ENCODE results near the gene HIPK2.
"Not testable (repeated sequence)": the region's sequence is repeated elsewhere in the genome, so short reads cannot be mapped to it uniquely, and the experiment has no call there.

HIPK2 gene

DNA sequence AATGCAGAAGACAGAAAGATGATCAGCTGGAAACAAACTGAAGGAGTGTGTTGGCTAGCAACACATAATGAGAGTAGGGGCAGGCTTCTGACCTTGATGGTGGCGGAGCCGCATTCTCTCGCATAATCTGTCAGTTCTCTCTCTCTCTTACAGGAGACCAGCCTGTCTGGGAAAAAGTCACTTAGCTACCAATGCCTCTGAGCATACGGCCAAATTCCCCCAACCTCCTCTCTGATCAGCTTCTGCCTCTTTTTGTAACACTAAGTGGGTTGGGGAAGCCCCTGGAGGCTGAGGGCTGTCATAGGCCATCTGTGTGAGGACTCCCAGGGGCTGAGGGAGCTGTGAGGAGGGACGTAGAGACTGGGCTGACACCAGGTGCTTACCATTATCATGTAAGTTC lies 104.6 kb downstream of the HIPK2 start:
- DNase-seq (ENCODE audit: low read depth in 2 of 2): peak in 1 of 2 experiments; percentile 22

DNA sequence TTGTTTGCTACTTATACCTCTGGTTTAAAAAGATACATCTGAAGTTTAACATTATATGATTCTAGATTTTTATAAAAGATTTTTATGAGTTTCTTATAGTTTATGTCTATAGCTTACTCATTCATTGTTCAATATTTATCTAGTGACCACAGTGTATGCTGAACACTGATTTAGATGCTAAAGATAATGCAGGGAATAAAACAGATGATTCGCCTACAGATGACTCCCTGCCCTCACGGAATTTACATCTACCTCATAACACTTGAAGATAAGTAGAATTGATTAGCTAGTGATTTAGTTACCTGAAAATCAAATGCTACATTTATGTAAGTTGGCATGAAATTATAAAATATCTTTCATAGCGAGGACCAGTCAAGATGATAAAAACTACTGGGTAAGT lies 105.8 kb downstream of the HIPK2 start:
- DNase-seq (ENCODE audit: low read depth in 2 of 2): no peak

DNA sequence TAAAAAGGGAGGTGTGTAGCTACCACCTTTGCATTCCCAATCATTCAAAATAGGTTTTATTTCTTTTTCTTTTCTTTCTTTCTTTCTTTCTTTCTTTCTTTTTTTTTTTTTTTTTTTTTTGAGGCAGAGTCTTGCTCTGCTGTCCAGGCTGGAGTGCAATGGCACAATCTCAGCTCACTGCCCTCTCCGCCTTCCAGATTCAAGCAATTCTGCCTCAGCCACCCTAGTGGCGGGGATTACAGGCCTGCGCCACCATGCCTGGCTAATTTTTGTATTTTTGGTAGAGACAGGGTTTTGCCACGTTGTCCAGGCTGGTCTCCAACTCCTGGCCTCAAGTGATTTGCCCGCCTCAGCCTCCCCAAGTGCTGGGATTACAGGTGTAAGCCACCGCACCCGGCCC lies 107.1 kb downstream of the HIPK2 start:
- DNase-seq (ENCODE audit: low read depth in 2 of 2): not testable (repeated sequence)

DNA sequence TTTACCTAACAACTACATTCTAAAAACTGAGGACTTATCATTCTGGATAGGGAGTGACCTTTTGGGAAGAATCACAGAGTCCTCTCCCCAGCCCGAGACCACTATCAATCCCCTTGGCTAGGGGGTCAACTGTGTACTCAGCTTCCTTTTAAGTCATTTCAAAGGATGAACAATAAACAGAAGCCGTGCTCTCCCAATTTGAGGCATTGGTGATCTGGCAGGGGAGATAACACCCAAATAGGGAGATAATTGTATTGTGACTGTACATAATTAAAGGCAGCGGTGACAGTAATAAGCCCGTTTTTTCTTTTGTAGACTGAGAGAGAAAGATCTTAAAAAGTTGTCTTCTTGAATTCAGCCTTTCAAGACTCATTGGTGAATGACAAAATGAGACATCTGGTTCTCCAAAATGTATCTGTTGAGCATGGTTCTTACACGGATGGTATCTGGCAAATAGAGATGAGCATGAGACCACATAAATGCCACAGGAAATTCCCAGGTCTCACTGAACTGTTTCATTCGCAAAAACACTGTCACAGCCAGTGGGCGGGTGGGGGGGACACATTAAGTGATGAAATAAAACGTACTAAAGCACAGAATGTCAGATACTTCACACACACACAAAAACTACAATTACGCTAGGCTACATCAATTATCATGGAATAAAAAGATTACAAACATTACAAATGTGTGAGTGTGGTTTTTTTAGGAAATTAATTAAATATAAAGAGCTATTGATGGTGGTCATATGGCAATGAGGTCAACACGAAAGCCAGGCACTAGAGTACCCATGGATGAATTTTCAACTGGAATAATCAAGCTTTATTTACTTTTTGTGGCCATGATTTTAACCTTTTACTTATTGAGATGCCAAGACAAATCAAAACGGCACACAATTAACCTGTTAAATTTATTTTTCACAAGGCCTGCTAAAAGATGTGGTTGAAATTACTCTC lies 108.4 kb downstream of the HIPK2 start:
- DNase-seq (ENCODE audit: low read depth in 2 of 2): no peak

DNA sequence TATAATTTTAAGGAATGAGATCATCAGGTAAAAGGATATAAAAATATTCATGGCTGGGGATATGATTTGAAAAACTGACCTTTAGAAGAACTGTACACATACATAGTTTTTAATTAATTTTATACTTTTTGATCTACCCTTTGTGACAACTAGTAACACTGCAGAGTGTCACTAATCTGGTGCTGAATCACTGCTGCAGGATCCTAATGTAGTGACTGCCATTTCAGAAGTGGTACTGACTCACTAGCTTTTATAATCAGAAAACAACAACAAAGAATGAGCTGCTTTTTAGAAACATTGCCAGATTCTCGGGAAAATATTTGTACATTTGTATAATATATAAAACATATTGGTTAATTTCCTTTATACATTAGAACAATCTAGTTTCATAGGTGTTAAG lies 110.4 kb downstream of the HIPK2 start:
- DNase-seq (ENCODE audit: low read depth in 2 of 2): no peak

DNA sequence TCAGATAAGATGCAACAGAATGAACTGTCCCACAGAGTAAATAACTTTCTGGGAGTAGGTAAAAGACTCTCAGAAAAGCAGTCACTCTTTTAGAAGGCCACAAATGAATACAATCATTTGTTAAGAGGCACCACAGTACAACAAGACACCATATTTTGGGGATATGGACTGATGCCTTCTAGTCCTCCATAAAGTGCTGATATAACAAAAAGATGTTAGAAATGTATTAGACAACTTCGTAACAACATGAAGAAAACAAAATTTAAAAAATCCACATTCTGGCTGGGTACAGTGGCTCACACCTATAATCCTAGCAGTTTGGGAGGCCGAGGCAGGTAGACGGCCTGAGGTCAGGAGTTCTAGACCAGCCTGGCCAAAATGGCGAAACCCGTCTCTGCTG lies 111.3 kb downstream of the HIPK2 start:
- DNase-seq (ENCODE audit: low read depth in 2 of 2): no peak

DNA sequence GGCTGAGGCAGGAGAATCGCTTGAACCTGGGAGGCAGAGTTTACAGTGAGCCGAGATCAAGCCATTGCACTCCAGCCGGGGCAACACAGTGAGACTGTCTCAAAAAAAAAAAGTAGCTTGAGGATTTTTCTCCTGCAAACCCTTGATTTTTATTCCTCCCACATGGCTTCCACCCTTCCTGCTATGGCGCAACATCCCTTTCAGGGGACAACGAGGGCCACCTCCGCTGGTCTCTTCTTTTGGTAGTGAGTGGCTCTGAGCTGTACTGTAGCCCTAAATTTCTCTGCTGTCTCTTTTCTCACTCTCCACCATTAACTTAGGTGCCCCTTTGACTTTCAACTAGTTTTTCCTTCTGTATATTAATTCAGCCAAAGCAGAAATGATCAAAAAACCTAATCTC lies 113.4 kb downstream of the HIPK2 start:
- DNase-seq (ENCODE audit: low read depth in 2 of 2): no peak

DNA sequence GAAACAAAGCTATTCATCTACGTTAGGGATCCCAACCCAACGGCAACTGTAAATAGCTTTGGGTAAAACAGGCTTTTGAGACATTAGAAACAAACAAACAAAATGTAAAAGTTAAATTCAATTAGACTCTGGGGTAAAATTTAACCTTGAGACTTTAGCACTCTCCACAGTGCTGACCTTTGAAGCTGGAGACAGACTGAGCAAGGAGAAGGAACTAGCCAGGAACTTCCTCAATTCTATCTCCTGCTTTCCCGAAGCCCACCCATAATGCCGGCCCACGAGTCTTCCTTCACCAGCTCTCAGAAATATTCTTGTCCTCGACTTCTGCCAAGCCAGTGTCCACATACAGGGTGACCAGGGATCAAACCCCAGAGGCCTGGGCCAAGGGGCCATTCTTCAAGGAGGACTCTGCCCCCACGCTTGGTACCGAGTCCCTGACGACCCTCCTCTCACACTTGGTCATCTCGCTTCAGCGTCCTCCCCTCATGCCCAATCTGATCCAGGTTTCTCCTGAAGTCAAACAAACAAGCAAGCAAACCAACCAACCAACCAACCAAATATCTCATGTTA lies 114.1 kb downstream of the HIPK2 start:
- DNase-seq (ENCODE audit: low read depth in 2 of 2): no peak

DNA sequence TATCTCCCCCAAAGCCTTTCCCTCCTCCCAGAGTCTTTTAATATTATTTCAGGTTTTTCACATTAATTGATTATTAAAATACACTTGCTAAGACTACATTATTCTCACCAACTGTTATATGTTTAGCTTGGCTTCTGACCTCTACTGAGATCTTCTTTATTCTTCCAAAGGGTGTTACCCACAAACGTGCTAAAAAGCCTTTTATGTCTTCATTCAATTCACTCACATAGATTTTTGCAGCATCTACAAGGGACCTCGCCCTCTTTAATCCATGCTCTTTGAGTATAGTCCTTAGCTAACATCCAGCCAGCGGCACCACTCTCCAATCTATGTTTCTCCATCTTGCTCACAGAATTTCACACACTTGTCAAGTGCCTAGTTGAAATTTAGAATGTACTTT lies 115.9 kb downstream of the HIPK2 start:
- no peak for DNase-seq (ENCODE audit: low read depth in 2 of 2)

DNA sequence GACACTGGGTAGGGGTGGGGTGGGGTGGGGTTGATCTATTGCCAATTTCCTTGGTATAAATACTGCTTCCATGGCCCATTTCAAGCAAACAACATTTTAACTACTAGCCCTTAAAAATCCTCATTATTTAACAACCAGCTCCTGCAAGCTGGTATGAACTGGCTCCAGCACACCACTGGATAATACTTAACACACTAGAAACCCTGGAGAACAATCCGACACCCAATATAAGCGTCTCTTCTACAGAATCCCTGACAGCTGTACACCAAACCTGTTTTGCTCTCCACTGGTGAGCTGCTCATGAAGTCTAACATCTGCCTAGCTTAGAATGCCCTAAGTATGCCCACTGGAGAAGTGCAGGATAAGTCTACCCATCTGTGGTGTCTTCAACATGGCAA lies 116.8 kb downstream of the HIPK2 start:
- DNase-seq (ENCODE audit: low read depth in 2 of 2): no peak

DNA sequence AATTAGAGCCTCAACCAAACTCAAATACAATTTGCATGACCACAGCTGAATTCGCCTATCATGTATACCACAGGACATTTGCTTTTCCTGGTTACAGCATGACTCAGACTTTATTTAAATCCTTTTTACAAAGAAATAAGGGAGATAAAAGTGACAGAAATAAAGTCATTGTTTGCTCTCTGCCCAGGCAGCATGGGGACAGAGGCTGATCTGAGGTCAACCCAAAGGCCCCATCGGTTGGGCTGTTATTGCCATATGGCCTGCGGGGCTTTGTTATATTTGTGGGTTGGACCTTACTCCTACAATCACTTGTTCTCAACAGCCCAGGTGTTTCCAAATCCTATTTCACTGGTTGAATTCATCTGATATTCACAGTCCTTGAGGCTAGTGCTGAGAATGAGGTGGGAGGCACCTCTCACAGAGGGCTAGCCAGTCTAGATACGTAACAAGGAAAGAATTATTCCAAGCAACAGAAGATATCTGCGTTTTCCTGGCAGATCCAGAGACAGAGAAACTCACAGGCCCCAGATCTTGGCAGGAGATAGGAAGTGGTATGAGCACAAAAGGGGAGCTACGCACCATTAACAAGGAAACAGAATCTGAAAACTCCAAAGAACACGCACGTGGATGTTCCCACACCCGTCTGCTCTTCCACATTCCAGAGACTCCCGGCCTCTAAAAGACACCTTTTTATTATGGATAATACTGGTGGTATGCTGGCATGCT lies 117.3 kb downstream of the HIPK2 start:
- no peak for DNase-seq (ENCODE audit: low read depth in 2 of 2)

DNA sequence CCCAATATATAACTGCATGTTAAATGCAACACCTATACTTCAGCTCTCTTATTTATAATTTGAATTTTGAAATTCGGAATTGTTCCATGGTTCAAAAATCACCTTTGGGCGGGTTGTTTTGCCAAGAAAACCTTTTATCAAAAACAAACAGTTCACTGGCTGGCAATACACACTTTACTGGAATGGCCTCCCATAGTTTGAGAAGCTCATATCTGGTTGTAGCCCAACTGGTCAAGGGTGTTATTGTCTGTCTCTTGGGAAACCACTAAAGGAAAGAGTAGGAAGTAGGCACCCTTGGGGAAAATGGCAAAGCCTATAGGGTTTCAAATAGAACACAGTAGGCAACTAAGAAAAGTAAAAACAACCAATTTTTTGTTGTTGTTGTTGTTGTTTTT lies 117.9 kb downstream of the HIPK2 start:
- no peak for DNase-seq (ENCODE audit: low read depth in 2 of 2)

DNA sequence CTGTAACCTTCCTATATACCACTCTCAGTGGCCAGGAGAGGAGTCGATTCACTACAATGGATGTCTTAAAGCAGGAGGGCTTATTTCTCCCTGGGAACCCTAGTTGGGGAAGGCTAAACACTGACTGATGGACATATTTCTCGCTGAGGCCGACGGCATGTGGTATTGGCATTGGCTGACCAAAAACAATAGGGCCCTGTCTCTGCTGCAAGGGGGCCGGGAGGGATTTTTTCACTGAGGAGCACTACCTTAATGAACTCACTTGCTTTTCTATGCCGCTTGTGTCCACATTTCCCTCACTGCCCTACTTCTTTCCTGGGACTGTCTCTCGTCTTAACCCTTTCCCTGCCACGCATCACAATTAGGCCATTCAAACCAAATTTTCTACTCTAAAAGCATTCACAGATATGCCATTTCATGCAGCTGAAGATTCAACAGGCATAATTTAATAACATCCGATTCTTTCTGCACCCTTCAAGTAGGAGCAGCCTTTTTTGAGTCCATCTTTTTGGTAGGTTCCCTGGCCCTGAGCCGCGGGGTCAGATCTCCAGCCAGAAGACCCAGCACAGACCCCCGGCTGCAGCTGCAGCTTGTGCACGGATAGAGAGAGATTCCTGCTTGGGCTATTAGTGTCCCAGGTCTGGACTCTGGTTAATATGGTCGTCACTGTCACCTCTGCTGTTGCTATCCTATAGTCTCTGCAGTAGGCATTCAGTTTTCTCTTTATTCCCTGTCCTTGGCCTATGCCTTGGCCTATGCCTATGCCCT lies 118.7 kb downstream of the HIPK2 start:
- no peak for DNase-seq (ENCODE audit: low read depth in 2 of 2)

DNA sequence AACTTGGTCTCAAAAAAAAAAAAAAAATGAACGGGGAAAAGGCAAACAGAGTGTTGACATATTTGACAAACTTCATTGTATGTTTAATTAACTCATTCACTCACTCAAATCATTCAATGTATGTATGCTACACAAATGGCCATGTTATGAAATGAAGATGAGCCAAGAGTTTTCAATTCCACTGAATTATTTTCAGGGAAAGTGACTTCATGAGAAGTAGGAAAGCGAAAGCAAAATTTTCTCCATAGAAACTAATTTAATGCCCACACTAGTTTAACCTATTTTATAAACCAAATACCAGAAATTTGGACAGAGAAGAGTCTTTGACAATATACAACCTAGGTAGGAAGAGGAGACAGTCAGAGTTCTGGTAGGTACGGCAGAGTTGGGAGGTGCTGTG lies 119.5 kb downstream of the HIPK2 start:
- DNase-seq (ENCODE audit: low read depth in 2 of 2): no peak

DNA sequence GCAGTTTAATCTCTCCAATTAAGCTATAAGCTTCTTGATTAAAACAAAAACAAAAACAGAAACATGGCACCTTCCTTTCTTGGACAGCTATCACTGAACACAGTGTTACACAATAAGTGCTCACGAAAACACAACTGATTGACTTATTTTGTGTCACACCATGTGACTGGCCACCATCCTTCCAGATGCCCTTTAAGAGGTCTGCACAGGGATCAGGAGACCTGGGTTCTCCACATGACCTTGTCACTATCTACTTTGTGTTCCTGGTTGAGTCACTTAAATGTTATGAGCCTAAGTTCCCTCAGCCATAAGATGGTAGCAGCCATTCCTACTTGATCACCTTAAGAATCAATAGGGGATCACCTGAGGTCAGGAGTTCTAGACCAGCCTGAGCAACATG lies 120.1 kb downstream of the HIPK2 start:
- no peak for DNase-seq (ENCODE audit: low read depth in 2 of 2)

DNA sequence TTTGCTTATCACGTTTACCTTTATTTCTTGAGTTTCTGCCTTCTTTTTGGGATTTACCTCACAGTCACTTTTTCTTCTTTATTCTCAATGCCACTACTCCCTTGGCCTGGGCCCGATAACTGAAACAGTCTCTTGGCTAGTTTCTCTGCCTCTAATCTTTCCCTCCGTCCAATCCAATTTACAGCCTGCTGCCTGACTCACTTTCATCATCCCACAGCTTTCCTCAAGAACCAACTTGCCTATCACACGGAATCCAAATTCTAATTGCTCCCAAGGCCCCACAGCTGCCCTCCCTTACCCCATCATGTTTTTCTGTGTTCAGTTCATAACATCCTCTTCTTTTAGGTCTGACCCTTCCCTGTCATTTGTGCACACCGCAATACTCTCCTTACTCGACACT lies 121.4 kb downstream of the HIPK2 start:
- DNase-seq (ENCODE audit: low read depth in 2 of 2): no peak

DNA sequence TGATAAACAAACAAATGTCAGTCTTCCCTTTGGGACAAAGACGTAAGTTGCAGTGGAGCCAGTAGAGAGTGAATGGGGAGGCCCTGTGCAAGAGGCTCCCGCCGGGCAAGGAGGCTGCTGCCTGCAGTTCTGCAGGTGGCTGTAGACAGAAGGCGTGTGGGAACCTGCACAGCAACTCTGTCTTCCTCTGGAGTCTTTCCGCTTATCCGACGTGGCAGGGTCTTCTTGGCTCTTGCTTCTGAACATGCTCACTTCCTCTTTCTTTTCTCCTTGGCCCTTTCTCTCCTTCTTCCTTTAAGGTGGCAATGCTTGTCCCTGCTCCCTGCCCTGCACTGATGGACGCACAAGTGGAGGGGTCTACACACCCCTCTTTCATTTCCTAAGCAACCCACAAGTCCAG lies 122.5 kb downstream of the HIPK2 start:
- DNase-seq (ENCODE audit: low read depth in 2 of 2): no peak

DNA sequence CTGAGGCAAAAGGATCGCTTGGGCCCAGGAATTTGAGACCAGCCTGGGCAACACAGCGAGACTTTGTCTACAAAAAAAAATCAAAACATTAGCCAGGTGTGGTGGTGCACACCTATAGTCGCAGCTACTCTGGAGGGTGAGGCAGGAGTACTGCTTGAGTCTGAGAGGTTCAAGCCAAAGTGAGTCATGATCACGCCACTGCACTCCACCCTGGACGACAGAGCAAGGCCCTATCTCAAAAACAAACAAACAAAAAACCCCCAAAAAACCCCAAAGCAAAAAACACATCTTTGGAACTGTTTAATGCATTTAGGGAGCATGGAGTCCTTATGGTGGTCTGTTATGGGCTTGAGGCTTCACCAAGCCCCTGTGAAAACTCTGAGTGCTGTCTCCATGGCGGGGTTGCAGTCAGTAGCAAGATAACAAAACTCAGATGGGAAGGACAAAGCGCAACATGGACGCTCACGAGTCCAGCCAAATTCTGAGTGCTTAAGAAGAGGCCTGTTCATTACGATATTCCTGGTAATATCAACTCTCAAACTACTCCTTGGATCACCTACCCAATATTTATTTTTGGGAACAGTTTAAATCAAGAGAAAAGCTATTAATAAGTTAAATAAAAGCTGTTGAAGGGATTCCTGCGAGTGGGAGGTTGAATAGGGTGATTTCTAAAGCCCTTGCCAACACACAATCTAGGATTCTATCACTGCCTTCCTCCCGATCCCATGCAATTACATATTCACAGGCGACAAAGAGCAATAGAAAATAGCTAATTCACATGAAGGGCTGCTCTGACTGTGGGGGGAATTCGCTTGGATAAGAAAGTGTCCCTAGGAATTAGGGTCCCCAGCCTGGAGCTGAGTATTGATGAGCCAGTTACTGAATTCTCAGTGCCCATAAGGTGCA lies 123.3 kb downstream of the HIPK2 start:
- no peak for DNase-seq (ENCODE audit: low read depth in 2 of 2)

DNA sequence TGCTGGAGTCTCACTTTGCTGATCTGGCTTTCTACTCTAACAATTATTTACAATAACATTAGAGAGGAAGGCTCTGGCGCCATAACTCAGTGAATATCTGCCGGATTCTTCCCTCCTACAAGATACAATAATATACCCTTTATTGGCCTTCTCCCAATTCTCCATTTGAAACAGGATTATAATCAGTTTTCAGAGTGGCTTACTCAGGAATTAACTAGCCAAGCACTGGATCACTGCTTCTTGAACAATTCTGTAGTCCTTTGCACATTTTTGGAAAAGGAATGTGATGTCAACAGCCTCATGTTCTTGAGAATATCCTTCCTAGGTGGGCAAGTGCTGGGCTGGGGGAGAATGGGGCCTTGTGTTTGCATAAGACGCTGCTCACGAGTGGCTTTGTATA lies 125.9 kb downstream of the HIPK2 start:
- DNase-seq (ENCODE audit: low read depth in 2 of 2): no peak

DNA sequence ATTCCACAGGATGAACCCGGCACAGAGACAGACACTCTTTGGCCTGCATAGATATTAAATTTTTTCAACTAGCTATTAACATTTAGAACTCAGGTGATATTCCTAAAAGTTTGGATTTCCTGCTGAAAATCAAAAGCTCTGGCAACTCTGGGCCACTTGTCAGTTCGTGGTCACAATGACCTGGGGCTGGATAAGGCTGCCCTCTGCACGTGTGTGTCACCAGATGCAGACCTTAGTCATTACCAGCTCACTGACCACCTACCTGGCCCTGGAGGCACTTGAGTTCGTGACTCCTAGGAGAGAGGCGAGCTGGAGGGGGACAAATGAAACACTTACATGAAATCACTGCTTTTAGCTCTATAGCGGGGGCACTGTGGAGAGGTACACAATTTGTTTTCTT lies 126.5 kb downstream of the HIPK2 start:
- DNase-seq (ENCODE audit: low read depth in 2 of 2): no peak

All from stimulated activated CD4-positive, alpha-beta T cell treated with anti-CD3 and anti-CD28 coated beads, Interleukin-12 subunit alpha, Interleukin-12 subunit beta, amount 100 ng/mL, for 24 hours (primary cell).